ENCODE results near the gene TAS2R60. TPM values are rescaled to one million over a fixed set of nuclear protein-coding genes. Genes with fewer than 3 reads are reported as not detected.

TAS2R60 gene
- total RNA-seq, 4 donors from 2014 or later: 0.34 TPM; not detected in 3

DNA sequence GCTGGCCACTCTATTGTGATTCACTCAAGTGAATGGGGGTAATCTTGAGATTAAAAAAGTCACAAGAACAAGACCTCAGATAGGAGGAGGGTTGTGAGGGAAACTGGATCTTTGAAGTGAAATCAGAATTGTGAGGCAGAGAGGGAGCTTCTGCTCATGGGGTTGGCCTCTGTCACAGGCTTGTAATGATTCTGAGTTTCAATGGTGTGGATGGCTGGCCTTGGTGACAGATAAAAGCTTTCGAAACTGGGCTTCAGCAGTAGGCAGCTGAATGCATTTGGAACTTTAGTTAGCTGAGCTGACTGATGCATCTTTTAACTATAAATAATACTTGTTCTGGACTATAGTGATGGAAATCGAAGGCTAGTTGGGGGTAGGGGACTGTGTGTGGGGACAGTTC is 12.2 kb downstream of the TAS2R60 start:
- Histone ChIP-seq H3K9me3 (no peaks in the 10 kb centered on the region), H3K27ac (replicated peaks in 1 of 4) (no peak overlapping the region), H3K4me1 (no peaks in the 10 kb centered on the region), H3K36me3 (no peaks in the 10 kb centered on the region), H3K27me3 (no peaks in the 10 kb centered on the region), H3K4me3 (no peak overlapping the region)
- 84% methylated on average over 2 of the region's 2 CpGs for whole genome bisulfite sequencing
- DNase-seq (ENCODE audit: extremely low spot score): no peak
- intact Hi-C loops (cut with DNase I): no loop called here
- TF ChIP-seq POLR2AphosphoS5 (IDR thresholded peaks at IDR 0.05) (no peak), EP300 (IDR thresholded peaks at IDR 0.05) (no peak), POLR2A (IDR thresholded peaks at IDR 0.05; ENCODE audit: low read depth) (no peak)
- TF ChIP-seq, protein P1, sequence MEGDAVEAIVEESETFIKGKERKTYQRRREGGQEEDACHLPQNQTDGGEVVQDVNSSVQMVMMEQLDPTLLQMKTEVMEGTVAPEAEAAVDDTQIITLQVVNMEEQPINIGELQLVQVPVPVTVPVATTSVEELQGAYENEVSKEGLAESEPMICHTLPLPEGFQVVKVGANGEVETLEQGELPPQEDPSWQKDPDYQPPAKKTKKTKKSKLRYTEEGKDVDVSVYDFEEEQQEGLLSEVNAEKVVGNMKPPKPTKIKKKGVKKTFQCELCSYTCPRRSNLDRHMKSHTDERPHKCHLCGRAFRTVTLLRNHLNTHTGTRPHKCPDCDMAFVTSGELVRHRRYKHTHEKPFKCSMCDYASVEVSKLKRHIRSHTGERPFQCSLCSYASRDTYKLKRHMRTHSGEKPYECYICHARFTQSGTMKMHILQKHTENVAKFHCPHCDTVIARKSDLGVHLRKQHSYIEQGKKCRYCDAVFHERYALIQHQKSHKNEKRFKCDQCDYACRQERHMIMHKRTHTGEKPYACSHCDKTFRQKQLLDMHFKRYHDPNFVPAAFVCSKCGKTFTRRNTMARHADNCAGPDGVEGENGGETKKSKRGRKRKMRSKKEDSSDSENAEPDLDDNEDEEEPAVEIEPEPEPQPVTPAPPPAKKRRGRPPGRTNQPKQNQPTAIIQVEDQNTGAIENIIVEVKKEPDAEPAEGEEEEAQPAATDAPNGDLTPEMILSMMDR (IDR thresholded peaks at IDR 0.05): no peak

DNA sequence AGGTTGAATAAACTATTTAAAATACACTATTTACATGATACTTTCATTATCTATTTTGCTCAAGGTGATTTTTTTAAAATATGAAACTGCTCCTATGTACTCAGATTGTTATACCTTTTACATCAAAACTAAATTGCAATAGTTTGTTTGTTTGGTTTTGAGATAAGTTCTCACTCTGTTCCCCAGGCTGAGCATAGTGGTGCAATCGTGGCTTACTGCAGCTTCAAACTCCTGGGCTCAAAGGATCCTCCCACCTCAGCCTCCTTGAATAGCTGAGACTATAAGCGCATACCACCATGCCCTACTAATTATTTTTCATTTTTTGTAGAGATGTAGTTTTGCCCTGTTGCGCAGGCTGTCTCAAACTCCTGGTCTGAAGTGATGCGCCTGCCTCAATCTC is 12.7 kb downstream of the TAS2R60 start:
- Histone ChIP-seq H3K4me1 (no peaks in the 10 kb centered on the region), H3K4me3 (no peak overlapping the region), H3K27ac (replicated peaks in 1 of 4) (no peak overlapping the region), H3K9me3 (no peaks in the 10 kb centered on the region), H3K27me3 (no peaks in the 10 kb centered on the region), H3K36me3 (no peaks in the 10 kb centered on the region)
- intact Hi-C loops (cut with DNase I): no loop called here
- no peak for DNase-seq (ENCODE audit: extremely low spot score)
- no peak for TF ChIP-seq POLR2AphosphoS5 (IDR thresholded peaks at IDR 0.05)
- no peak for TF ChIP-seq POLR2A (IDR thresholded peaks at IDR 0.05; ENCODE audit: low read depth)
- TF ChIP-seq, protein P1 (IDR thresholded peaks at IDR 0.05): no peak
- no peak for TF ChIP-seq EP300 (IDR thresholded peaks at IDR 0.05)
- WGBS: 87% methylated on average over 4 of the region's 4 CpGs

DNA sequence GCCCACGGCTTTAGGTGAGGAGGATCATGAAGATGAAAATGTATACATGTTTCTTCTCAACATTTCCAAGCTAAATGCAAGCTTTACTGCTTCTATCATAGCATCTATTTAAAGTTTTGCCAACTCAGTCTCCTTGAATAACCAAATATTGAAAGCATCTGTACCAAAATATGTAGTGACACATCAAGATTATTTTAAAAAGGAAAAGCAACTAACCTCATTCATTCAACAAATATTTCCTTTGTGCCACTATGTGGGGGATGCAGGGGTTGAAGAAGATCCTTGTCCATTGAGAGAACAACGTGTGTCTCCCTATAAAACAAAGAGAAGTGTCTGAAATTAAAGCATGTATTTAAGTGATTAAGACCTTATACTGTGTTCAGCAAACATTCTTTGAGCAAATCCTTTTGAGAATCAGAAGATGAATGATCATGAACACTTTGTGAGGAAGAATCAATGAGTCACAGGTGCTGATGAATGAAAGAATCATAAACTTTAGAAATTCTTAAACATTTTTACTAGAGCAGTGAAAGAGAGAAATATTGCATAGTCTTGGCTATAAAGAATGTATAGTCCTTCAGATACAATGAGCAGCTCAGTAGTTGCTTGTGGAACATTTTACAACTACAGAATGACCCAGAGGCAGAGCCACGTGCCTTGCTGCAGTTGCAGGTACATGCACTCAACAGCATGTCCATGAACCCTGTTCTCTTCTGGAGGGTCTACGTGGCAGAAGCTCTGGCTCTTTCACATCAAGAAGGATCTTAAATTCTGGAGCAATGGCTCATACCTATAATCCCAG is 13.9 kb downstream of the TAS2R60 start:
- TF ChIP-seq POLR2A (IDR thresholded peaks at IDR 0.05; ENCODE audit: low read depth) (no peak), POLR2AphosphoS5 (IDR thresholded peaks at IDR 0.05) (no peak), EP300 (IDR thresholded peaks at IDR 0.05) (no peak)
- TF ChIP-seq, protein P1 (IDR thresholded peaks at IDR 0.05): no peak
- intact Hi-C loops (cut with DNase I): no loop called here
- Histone ChIP-seq H3K4me3 (no peak overlapping the region), H3K36me3 (no peaks in the 10 kb centered on the region), H3K27ac (replicated peaks in 1 of 4) (no peak overlapping the region), H3K27me3 (no peaks in the 10 kb centered on the region), H3K4me1 (no peaks in the 10 kb centered on the region), H3K9me3 (no peaks in the 10 kb centered on the region)
- WGBS: 80% methylated on average over 4 of the region's 4 CpGs
- peak; percentile 50 for DNase-seq (ENCODE audit: extremely low spot score)

DNA sequence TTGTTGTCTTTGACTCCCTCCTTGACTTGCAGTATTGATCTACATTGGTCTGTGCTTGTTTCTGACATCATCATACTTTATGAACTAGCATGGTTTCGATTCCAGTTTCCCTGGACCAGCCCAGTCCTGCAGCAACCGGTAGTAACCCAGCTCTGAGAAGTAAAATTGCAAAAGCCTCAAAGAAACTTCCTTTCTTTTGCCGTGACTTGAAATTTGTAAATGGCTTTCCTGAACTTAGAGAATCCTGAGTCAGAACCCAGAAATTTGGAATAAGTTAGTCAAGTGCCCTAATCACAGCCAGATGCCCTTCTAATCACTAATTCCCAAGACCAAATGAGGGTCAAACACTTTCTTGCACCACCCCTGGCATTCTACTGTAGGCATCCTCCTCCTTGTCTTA is 15.0 kb downstream of the TAS2R60 start:
- intact Hi-C loops (cut with DNase I): no loop called here
- Histone ChIP-seq H3K4me3 (no peak overlapping the region), H3K9me3 (no peaks in the 10 kb centered on the region), H3K27ac (replicated peaks in 1 of 4) (no peak overlapping the region), H3K36me3 (no peaks in the 10 kb centered on the region), H3K4me1 (no peaks in the 10 kb centered on the region), H3K27me3 (no peaks in the 10 kb centered on the region)
- no peak for DNase-seq (ENCODE audit: extremely low spot score)
- 71% methylated on average over 3 of the region's 3 CpGs for WGBS
- no peak for TF ChIP-seq EP300 (IDR thresholded peaks at IDR 0.05)
- no peak for TF ChIP-seq POLR2A (IDR thresholded peaks at IDR 0.05; ENCODE audit: low read depth)
- TF ChIP-seq, protein P1 (IDR thresholded peaks at IDR 0.05): no peak
- no peak for TF ChIP-seq POLR2AphosphoS5 (IDR thresholded peaks at IDR 0.05)

All from esophagus muscularis mucosa (tissue), 4 donors.